Astrocyte (in vitro differentiated cells and primary cell): Measurements from ENCODE around the gene CCDC34. TPM values are rescaled to one million over a fixed set of nuclear protein-coding genes. Genes with fewer than 3 reads are reported as not detected.

Source experiments
- DNase-seq: peaks from one replicate; pipeline ENCODE4 v3.0.0-alpha.2; 2010; ENCODE audit warnings: low read depth
- FAIRE-seq: peaks from 2 replicates; lab custom pipeline; 2011; peaks lifted over from hg19 to GRCh38; lab: Jason Lieb, UNC
- H2AFZ ChIP-seq: 2 replicates; pipeline ENCODE4 v1.6.0; 2012; ENCODE audit warnings: low read depth, low read length, inconsistent platforms
- H3K27ac ChIP-seq: 2 replicates; pipeline ENCODE4 v1.5.1; 2011; ENCODE audit warnings: low read depth, low read length, inconsistent platforms
- H3K27me3 ChIP-seq: 2 replicates; pipeline ENCODE4 v1.6.0; 2011; ENCODE audit warnings: low read length, inconsistent platforms; ENCODE audit not compliant: insufficient read depth
- H3K36me3 ChIP-seq: 2 replicates; pipeline ENCODE4 v1.5.1; 2011; ENCODE audit warnings: low read length, inconsistent platforms; ENCODE audit not compliant: insufficient read depth
- H3K4me1 ChIP-seq: 2 replicates; pipeline ENCODE4 v1.5.1; 2011; ENCODE audit warnings: low read length, inconsistent platforms; ENCODE audit not compliant: insufficient read depth
- H3K4me2 ChIP-seq: 2 replicates; pipeline ENCODE4 v1.6.0; 2012; ENCODE audit warnings: low read length, inconsistent platforms
- H3K4me3 ChIP-seq: 2 replicates; pipeline ENCODE4 v1.5.1; 2011; ENCODE audit warnings: low read depth, mild to moderate bottlenecking, low read length, inconsistent platforms; ENCODE audit not compliant: insufficient read depth
- H3K79me2 ChIP-seq: 2 replicates; pipeline ENCODE4 v1.6.0; 2012; ENCODE audit warnings: mild to moderate bottlenecking, low read length, inconsistent platforms; ENCODE audit not compliant: insufficient read depth
- H3K9ac ChIP-seq: 2 replicates; pipeline ENCODE4 v1.6.0; 2012; ENCODE audit warnings: mild to moderate bottlenecking, low read length, inconsistent platforms
- H3K9me3 ChIP-seq: 2 replicates; pipeline ENCODE4 v1.5.1; 2012; ENCODE audit warnings: low read depth, mild to moderate bottlenecking, low read length, inconsistent platforms; ENCODE audit not compliant: insufficient read depth
- H4K20me1 ChIP-seq: 2 replicates; pipeline ENCODE4 v1.6.0; 2012; ENCODE audit warnings: low read length, inconsistent platforms; ENCODE audit not compliant: insufficient read depth
- H3K27ac Mint-ChIP-seq: one replicate; pipeline ENCODE4 v1.8.0; 2021; ENCODE audit warnings: mild to moderate bottlenecking, mixed read lengths; ENCODE audit not compliant: unreplicated experiment
- H3K27me3 Mint-ChIP-seq: one replicate; pipeline ENCODE4 v1.8.0; 2021; ENCODE audit warnings: low read depth, mixed read lengths; ENCODE audit not compliant: unreplicated experiment
- H3K36me3 Mint-ChIP-seq: one replicate; pipeline ENCODE4 v1.8.0; 2021; ENCODE audit warnings: low read depth, mixed read lengths; ENCODE audit not compliant: unreplicated experiment
- H3K4me1 Mint-ChIP-seq: one replicate; pipeline ENCODE4 v1.8.0; 2021; ENCODE audit warnings: low read depth, mixed read lengths; ENCODE audit not compliant: unreplicated experiment
- H3K4me3 Mint-ChIP-seq: one replicate; pipeline ENCODE4 v1.8.0; 2021; ENCODE audit warnings: mild to moderate bottlenecking, moderate library complexity, mixed read lengths; ENCODE audit not compliant: unreplicated experiment
- H3K9me3 Mint-ChIP-seq: one replicate; pipeline ENCODE4 v1.8.0; 2021; ENCODE audit warnings: mild to moderate bottlenecking, mixed read lengths; ENCODE audit not compliant: unreplicated experiment
- EZH2 ChIP-seq: IDR thresholded peaks from 2 replicates; pipeline ENCODE4 v1.6.1; 2012; ENCODE audit warnings: mild to moderate bottlenecking, low read length, inconsistent platforms; ENCODE audit not compliant: insufficient read depth
- total RNA-seq: library from RNA; stranded (reverse); gene quantifications from 2 replicates; pipeline ENCODE4 v1.2.1, GENCODE V29; 2021
- TF ChIP-seq, protein P1 (sequence below): IDR thresholded peaks from 2 replicates; pipeline ENCODE4 v1.5.1; 2011; ENCODE audit warnings: low read depth, mild to moderate bottlenecking, inconsistent platforms, low read length, moderate library complexity; ENCODE audit not compliant: insufficient read depth

CCDC34 gene
- total RNA-seq, 1 donor from 2014 or later = 12.8 TPM

DNA sequence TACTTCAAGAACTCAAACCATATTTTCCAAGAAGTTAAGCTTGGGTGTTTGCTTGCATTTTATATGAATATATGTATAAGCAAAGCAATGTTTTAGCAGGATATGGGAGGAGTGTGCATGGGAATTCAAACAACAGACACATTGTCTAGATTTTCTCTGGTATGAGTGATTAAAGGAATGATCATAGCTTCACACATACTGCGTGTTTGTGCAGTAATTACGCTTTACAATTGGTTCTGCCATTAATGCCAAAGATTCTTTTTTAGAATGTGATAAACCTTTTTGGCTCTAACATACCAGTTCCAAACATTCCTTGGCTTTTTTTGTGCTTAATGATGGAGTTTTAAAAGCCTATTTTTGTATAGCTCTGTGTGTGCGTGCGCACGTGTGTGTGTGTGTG is 54.0 kb downstream of the CCDC34 start:
- H3K79me2 ChIP-seq = no peaks in the 10 kb centered on the region
- peak; percentile 81 for DNase-seq
- no peak overlapping the region for H3K4me2 ChIP-seq
- no peaks in the 10 kb centered on the region for H3K4me1 ChIP-seq
- H3K9ac ChIP-seq = no peak overlapping the region
- TF ChIP-seq EZH2 = no peak
- TF ChIP-seq, protein P1, sequence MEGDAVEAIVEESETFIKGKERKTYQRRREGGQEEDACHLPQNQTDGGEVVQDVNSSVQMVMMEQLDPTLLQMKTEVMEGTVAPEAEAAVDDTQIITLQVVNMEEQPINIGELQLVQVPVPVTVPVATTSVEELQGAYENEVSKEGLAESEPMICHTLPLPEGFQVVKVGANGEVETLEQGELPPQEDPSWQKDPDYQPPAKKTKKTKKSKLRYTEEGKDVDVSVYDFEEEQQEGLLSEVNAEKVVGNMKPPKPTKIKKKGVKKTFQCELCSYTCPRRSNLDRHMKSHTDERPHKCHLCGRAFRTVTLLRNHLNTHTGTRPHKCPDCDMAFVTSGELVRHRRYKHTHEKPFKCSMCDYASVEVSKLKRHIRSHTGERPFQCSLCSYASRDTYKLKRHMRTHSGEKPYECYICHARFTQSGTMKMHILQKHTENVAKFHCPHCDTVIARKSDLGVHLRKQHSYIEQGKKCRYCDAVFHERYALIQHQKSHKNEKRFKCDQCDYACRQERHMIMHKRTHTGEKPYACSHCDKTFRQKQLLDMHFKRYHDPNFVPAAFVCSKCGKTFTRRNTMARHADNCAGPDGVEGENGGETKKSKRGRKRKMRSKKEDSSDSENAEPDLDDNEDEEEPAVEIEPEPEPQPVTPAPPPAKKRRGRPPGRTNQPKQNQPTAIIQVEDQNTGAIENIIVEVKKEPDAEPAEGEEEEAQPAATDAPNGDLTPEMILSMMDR = no peak
- no peaks in the 10 kb centered on the region for H3K4me1 Mint-ChIP-seq
- H3K9me3 Mint-ChIP-seq = peaks cover 8% of the 10 kb centered on the region
- no peak overlapping the region for H3K4me3 Mint-ChIP-seq
- no peaks in the 10 kb centered on the region for H3K27me3 Mint-ChIP-seq
- no peaks in the 10 kb centered on the region for H3K36me3 ChIP-seq
- H3K36me3 Mint-ChIP-seq = peaks cover 3% of the 10 kb centered on the region
- no peak overlapping the region for H3K27ac Mint-ChIP-seq
- no peaks in the 10 kb centered on the region for H4K20me1 ChIP-seq
- no peak overlapping the region for H3K4me3 ChIP-seq
- H2AFZ ChIP-seq = no peak overlapping the region
- H3K9me3 ChIP-seq = no peaks in the 10 kb centered on the region
- no peak overlapping the region for H3K27ac ChIP-seq
- FAIRE-seq = peak; percentile 70
- H3K27me3 ChIP-seq = no peaks in the 10 kb centered on the region

DNA sequence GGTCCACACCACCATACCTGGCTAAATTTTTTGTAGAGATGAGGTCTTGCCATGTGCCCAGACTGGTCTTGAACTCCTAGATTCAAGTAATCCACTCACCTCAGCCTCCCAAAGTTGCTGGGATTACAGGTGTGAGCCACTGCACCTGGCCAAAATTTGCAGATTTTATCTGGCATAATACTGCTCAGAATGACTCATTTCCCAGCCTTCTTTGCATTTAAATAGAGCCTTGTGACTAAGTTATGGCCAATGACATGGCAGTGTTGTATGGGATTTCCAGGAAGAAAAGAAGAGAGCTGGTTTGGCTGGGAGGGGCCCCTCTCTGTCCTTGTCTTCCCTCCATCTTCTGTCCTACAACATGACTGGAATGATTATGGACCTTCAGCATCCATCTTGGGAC is 55.8 kb downstream of the CCDC34 start:
- no peaks in the 10 kb centered on the region for H3K27me3 ChIP-seq
- H3K4me3 ChIP-seq = no peak overlapping the region
- no peak overlapping the region for H3K27ac ChIP-seq
- Mint-ChIP-seq H3K9me3 (peaks cover 9% of the 10 kb centered on the region), H3K27ac (no peak overlapping the region), H3K4me3 (no peak overlapping the region), H3K36me3 (peaks cover 3% of the 10 kb centered on the region), H3K27me3 (no peaks in the 10 kb centered on the region), H3K4me1 (no peaks in the 10 kb centered on the region)
- TF ChIP-seq, protein P1 = no peak
- no peak for TF ChIP-seq EZH2
- H3K79me2 ChIP-seq = no peaks in the 10 kb centered on the region
- H4K20me1 ChIP-seq = no peaks in the 10 kb centered on the region
- FAIRE-seq (no peak), DNase-seq (no peak)
- no peaks in the 10 kb centered on the region for H3K4me1 ChIP-seq
- no peak overlapping the region for H3K4me2 ChIP-seq
- no peak overlapping the region for H2AFZ ChIP-seq
- no peaks in the 10 kb centered on the region for H3K36me3 ChIP-seq
- H3K9me3 ChIP-seq = no peaks in the 10 kb centered on the region
- H3K9ac ChIP-seq = no peak overlapping the region

DNA sequence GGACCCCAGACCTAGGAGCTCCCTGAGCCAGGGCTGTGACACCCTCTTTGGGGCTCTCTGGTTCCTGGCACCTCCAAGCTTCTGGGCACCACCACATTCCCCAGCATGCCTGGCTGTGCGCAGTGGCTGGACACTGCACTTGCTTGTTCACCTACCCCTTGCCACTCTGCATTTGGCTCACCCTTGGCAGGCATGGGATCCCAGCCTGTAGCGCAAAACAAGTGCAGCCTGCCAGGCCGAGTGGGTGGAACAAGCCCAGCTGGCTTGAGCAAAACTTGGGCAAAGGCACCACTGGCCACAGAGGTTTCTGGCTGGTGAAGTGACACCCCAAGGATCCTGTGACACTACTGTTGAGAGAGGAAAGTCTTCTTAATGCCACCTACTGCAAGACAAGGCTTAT is 57.3 kb downstream of the CCDC34 start:
- Histone ChIP-seq H3K4me1 (peaks cover 6% of the 10 kb centered on the region), H3K9me3 (no peaks in the 10 kb centered on the region), H3K9ac (no peak overlapping the region), H3K27me3 (no peaks in the 10 kb centered on the region), H3K27ac (no peak overlapping the region), H3K4me2 (no peak overlapping the region), H3K79me2 (no peaks in the 10 kb centered on the region), H2AFZ (no peak overlapping the region), H3K36me3 (no peaks in the 10 kb centered on the region), H3K4me3 (no peak overlapping the region), H4K20me1 (no peaks in the 10 kb centered on the region)
- peaks cover 9% of the 10 kb centered on the region for H3K9me3 Mint-ChIP-seq
- H3K27me3 Mint-ChIP-seq = no peaks in the 10 kb centered on the region
- no peaks in the 10 kb centered on the region for H3K4me1 Mint-ChIP-seq
- TF ChIP-seq EZH2 = no peak
- TF ChIP-seq, protein P1 = no peak
- DNase-seq (no peak), FAIRE-seq (no peak)
- no peak overlapping the region for H3K4me3 Mint-ChIP-seq
- no peak overlapping the region for H3K27ac Mint-ChIP-seq
- peaks cover 3% of the 10 kb centered on the region for H3K36me3 Mint-ChIP-seq
